NCI-H128 (cell line): ENCODE results near the gene COLEC11.

Source experiments
- DNase-seq: peaks from one replicate; lab custom pipeline; 2025; ENCODE audit not compliant: unreplicated experiment; lab: John Stamatoyannopoulos, UW

COLEC11 gene

DNA sequence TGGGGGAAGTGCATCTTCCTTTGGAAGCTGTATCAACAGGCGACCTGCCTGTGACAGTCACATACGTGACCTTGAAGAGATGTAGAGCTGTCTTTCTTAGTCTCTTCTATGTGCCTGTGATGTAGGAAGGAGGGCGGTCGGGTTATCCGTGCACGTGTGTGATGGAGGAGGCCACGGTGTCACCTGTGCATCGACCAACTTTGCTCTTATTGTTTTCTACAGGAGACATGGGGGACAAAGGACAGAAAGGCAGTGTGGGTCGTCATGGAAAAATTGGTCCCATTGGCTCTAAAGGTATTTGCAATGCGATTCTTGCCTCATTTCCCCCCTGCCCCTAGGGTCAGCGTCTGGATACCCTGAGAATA is 42.4 kb downstream of the COLEC11 start:
- DNase-seq = no peak

DNA sequence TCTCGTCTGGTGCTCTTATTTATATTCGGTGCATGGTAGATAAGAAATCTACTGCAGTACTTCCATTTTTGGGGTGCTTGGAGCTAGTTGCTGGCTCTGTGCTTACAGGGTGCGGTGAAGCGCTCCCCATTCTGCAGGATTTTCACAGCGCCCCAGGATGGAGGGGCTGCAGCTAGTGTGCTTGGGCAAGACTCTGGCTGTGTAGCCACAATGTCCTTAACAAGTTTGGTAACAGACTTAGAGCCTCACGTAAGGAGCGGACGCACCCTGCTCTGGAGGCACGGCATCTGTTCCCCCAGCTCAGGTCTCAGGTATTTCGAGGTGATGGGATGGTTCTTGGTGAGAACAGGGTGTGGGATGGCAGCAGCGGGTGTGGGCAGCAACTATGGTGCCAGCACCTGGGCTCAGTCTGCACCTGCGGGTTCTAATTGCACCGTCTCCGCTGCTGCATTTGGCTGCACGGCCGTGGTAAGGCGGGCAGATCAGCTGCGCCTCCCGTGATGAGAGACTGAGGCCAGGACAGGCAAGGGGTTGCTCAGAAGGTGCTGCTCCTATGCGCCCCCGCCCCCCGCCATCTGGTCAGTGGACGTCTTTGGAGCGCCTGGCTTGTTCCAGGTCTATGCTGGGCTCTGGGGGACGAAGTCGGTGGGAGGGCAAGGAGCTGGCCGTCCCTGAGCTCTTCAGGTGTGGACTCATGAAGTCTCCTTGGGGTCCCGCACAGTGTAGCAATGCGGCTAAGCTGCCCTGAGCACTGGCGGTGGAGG is 43.0 kb downstream of the COLEC11 start:
- DNase-seq = no peak

DNA sequence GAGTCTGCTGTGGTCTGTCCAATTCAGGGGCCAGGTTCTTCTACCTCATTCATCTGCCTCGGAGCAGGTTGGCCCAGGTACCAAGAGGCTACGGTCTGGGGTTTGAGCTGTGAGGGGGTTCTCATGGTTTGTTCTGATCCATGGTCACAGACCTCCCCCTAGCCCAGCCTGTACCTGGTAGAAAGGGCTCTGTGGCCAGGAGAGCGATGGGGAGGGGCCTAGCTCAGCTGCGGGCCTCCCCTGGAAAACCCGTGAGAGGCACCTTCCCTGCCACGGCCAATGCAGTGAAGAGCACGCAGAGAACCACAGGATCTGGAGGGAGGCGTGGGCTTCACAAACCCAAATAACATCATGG is 43.5 kb downstream of the COLEC11 start:
- DNase-seq = no peak

DNA sequence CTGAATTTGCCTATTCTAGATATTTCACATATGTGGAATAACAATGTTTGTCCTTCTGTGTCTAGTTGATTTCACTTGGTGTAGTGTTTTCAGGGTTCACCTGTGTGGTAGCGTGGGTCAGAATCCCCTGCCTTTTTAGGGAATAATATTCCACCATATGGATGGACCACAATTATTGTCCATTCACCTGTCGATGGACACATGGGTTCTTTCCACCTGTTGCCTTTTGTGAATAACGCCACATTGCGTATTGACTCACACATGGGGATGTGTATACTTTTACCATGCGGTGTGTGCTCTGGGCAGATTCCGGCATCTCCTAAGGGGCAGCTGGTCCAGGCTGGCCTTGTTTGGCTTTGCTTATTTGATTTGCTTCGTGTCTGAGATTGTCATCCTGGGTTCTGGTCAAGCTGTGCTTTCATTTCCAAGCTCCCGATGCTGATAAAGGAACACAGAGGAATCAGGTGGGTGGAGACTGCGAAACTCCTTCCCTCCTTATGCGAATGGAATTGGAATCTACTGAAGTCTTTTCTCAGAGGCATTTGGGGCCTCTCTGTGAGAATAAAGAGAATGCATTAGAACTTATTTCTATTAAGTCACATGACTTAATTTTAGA is 44.2 kb downstream of the COLEC11 start:
- DNase-seq = no peak

DNA sequence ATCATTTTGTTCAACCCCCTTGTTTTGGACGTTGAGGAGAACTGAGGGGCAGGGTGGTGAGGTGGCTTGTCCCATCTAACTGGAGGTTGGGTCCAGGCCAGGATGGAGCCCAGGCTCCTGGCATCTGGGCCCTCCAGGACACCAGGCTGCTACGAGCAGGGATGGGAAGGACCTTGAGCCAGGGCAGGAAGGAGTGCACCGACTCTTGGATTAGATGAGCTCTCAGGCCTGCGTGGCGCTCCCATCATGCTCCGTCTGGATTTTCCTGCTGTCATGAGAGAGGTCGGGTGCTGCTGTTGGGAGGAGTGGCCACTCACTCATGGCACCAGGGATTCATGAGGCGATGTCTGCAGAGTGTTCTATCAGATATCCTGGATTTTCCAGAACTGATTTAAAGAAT is 44.7 kb downstream of the COLEC11 start:
- DNase-seq = no peak

DNA sequence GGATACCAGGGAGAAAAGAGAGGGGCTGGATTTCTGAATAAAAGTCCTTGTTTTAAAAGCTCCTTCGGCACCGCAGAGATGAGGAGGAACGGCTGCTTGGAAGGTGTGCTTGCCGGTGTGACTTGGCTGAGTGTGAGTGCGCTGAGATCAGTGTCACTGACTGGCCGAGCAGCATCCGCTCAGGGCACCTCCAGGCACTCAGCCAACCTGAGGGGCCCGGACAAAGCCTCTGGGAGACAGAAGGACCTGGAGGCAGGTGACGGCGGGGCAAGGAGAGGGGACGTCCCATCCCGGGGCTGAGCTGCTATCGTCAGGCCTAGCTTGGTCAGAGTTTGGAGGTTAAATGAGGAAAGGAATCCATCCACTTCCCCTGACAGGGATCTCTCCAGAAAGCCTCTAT is 46.3 kb downstream of the COLEC11 start:
- no peak for DNase-seq

DNA sequence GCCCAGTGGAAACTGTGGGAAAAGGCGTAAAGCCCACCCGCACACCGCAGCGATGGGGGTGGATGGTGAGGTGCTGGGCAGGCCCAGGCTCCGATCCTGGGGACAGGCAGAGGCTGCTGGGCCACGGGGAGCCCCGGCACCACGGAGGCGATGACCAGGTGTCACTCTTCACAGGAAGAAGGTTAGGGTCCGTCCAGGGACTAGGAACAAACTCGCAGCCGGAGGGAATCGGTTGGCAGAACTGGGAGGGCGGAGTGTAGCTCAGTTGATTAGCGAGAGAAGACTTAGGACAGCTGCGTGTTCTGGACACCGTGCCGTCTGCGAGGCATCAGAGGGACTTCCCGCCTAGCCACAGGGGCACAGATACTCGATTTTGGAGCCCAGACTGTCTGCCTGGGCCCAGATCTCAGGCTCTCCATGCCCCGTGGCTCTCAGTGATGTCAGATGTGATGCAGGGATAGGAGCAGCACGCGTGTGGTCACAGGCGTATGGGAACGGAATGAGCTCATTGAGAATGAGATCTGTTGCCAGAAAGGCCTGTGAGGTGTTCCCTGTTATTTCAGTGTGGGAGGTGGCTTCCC is 47.0 kb downstream of the COLEC11 start:
- DNase-seq = no peak

DNA sequence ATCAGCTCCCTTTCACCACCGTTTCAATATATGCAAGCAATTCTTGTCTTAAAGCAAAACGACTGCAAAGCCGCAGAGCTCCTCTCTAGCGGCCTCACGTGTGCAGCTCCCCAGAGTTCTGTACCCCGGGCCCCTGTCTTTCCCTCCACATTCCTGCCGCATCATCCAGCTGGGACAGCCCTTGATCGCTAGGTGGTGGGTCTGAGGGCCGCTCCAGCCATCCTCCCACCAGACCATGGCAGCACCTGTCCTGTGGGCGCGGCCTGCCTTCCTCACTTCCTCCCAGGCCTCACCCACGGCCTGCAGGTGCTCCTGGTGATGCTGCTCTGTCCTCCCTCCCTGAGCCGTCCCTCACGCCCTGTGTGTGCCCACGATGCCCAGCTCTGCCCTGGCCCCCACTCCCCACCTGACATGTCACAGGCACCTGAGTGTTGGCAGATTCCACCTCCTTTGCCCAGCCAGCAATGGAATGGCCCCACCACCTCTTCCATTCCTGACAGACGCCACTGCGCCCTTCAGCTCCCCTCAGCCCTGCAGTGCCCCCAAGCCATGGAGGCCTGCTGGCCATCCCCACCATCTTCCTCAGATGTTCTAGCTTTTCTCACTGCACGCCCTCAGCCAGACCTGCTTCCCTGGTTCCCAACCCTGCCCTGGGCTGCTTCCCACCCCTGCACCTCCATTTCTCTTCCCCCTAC is 47.8 kb downstream of the COLEC11 start:
- DNase-seq = no peak

DNA sequence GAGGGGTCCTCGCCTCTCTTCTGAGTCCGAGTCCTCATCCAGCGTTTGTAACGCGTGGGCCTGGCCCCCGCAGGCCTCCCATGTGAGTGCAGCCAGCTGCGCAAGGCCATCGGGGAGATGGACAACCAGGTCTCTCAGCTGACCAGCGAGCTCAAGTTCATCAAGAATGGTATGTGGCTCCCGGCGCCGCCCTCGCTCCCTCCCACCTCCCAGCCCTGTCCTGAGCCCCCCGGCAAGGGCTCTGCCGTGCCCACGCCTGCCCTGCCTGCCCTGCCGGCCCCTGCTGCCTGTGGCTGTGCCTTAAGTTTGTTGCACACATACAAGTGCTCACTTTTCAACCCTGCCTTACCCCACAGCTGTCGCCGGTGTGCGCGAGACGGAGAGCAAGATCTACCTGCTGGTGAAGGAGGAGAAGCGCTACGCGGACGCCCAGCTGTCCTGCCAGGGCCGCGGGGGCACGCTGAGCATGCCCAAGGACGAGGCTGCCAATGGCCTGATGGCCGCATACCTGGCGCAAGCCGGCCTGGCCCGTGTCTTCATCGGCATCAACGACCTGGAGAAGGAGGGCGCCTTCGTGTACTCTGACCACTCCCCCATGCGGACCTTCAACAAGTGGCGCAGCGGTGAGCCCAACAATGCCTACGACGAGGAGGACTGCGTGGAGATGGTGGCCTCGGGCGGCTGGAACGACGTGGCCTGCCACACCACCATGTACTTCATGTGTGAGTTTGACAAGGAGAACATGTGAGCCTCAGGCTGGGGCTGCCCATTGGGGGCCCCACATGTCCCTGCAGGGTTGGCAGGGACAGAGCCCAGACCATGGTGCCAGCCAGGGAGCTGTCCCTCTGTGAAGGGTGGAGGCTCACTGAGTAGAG is 48.7 kb downstream of the COLEC11 start:
- no peak for DNase-seq

DNA sequence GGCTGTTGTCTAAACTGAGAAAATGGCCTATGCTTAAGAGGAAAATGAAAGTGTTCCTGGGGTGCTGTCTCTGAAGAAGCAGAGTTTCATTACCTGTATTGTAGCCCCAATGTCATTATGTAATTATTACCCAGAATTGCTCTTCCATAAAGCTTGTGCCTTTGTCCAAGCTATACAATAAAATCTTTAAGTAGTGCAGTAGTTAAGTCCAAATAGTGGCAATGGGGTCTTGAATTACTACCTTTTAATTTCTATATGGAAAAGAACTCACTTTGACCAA is 49.3 kb downstream of the COLEC11 start:
- DNase-seq = no peak

DNA sequence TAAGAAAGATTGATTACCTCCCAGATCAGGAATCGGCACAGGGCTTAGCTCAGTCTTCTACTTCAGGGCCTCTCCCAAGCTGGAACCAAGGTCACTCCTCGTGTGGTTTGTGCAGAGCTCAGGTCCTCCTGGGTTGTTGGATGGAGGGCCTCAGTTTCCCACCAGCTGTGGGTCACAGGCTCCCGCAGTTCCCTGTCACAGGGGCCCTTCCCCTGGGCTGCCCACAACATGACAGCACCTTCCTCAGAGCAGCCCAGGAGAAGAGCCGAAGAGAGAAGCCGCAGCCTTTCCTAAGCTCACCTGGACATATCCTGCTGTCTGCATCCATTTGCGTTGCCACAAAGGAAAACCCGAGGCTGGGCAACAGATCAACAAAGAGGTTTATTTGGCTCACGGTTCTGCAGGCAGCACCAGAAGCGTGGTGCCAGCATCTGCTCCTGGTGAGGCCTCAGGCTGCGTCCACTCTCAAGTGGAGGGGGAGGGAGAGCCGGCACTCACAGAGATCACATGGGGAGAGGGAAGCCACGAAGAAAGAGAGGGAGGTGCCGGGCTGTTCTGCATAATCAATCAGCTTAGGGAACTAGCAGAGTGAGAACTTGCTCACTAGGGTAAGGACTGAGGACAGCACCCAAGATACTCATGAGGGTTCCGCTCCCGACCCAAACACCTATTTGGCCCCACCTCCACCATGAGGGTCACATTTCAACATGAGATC is 50.1 kb downstream of the COLEC11 start:
- no peak for DNase-seq

DNA sequence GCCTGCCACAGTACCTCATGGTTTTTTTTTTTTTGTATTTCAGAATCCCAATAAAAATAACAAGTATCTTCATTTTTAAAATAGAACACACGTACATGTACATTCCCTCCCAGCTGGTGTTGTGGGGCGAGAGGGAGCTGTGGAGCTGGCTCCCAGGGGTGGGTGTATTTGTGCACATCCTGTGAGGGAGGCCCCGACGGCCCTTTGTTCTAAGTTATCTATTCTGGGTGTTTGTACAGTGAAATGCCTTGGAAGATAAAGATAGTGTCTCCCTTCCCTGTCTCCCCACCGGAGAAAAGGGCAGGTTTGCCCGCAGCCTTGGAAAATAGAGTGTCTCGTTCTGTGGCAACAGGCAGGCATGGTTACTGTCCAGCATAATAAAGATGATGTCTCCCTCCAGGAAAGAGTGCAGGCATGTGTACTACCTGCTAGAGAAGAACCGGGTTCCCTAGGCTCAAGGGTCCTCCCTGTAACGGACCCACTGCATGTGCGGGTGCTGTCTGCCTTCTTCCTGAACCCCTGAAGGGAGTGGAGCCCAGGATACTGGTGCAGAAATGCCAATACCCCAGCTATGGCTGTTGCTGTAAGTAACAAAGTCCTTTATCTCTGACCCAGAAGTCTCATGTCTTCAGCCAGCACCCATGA is 51.0 kb downstream of the COLEC11 start:
- DNase-seq = no peak

DNA sequence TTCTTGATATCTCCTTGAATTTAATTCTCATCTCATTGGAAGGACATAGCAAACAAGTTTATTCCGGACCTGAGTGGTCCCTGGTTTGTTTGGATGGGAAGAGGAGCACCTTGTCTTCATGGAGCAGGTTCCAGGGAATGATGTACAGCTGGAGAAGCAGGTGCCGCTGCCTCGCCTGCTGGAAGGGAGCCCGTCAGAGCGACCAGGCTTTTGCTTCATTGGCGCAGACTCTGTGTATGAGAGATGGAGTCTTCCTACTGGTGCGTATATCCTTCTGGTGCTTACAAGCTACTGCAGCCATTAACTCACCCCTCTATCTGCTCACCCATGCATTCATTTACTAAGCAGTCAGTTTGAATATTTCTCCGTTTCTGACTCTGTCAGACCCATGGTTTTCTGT is 51.5 kb downstream of the COLEC11 start:
- no peak for DNase-seq

DNA sequence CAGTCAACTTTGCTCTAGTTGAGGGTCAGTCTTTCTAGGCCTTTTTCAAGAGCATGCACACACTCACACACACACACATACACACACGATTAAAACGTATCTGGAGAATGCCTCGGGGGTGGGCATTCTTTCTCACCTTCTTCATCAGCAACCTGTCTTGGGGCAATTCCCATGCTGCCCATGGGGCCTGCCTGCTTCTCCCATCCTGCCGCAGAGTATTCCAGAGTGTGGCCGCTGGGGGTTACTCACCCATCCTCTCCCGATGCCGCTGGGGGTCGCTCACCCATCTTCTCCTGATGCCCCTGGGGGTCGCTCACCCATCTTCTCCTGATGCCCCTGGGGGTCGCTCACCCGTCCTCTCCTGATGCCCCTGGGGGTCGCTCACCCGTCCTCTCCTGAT is 52.3 kb downstream of the COLEC11 start:
- no peak for DNase-seq

DNA sequence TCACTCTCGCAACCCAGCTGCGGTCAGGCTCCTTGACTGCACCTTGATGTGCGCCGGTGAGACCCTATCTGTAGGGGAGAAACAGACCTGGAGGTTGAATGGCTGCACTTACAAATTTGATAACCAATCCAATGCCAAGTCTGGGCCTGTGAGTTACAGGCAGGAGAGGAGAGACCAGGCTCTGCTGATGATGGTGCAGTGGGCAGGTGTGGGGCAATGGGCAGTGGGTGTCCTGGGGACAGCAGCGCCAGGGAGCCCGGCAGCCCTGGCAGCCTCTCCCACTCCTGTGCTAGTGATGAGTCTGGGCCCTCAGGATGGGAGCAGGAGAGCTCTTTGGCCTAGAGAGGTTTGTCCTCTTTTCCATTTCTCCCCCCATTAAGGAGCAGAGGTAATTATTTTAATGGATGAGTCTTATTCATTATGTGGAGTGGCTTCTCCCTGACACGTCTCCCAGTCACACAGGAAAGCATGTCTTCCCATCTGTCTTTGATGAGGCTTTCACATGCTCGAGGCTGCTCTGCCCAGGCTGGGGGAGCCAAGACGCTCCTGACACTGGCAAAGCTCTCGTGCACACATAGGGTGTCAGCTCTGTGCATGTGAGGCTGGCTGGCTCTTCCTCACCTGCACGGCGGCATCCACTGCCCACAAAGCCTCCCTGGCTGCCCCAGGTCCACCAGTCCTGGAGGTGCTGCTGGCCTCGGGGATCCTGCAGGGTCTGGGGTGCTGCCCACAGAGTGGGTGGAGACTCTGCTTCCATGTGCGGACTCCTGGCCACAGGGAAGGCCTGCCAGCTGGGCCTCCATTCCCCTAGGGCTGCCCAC is 53.1 kb downstream of the COLEC11 start:
- no peak for DNase-seq

DNA sequence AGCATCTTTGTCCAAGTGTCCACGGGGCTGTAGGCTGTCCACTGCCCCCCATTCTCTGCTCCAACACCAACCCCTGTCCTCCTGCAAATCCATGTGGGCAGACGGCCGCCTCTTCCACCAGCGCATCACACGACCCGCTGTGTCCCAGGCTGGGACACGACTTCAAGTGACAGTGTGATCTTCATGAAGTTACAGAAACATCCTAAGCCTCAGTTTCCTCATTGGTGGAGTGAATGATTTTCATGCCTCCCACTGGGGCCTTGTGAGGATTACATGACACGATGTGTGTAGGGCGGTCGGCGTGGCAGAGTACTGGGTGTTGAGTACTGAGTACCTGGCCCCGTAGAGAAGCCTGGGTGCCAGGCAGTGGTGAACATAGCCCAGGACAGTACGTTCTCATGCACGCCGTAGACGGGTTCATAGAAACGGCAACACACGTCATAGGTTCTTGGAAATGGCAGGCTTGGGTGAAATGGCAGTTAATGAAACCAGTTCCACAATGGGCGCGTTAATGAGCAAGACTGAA is 53.8 kb downstream of the COLEC11 start:
- DNase-seq = no peak

DNA sequence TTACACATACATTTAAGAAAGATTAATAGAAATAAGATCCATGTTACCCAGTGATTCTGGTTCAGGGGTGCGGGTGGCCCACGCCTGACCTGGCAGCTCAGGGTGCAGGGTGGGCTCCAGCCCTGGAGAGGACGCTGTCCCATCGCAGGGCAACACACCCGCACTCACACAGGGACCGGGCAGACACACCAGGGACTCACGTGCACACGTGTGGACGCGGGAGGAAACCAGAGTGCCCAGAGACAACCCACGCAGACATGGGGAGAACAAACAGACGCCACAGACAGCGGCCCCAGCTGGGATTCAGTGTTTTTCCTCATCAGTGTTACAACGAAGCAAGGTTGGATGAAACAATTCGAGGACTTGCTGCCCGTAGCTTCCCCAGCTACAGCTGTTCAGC is 54.7 kb downstream of the COLEC11 start:
- DNase-seq = no peak

DNA sequence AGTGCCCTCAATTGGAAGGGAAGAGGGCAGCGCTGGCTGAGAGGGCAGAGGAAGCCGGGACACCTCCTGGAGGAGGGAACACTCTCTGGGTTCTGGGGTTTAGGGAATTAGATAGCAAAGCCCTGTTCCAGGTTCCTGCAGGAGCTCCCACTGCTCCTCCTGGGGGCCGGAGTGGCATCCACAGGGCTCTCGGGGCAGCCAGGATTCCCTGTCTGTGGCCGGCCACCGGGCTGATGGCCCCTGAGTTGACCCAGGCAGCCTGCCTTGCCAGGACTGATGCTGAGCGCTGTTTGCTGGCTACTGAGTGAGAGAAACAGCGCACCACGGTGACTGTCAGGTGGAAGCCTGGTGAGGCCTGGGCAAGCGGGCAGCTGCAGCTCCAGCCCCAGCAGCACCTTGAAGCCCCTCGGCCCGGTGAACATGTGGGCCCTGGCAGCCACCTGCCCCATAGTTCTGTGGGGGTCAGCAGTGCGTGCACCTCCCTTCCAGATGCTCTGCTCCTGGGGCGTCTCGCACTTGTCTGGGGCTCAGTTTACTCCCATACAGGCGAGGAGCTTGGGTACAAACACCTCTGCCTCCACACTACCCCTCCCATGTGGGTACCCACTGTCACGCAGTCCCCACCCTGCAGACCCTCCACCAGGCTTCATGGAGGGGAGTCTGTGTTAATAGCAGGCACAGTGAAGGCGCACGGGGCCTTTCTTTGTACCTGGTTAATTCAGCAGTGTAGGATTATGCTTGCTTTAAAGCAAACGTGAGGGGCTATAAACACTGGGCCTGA is 55.4 kb downstream of the COLEC11 start:
- DNase-seq = no peak
